Activated naive CD4-positive, alpha-beta T cell treated with anti-CD3 and anti-CD28 coated beads, Interleukin-2, amount 50 U/mL, for 24 hours (primary cell): ENCODE results near the gene SATB2.

Source experiments
- H3K27ac Mint-ChIP-seq: one replicate; pipeline ENCODE4 v1.8.0; 2021; ENCODE audit warnings: mild to moderate bottlenecking, mixed read lengths
- H3K27me3 Mint-ChIP-seq: one replicate; pipeline ENCODE4 v1.8.0; 2021; ENCODE audit warnings: mixed read lengths
- H3K36me3 Mint-ChIP-seq: one replicate; pipeline ENCODE4 v1.8.0; 2021; ENCODE audit warnings: mixed read lengths
- H3K4me1 Mint-ChIP-seq: one replicate; pipeline ENCODE4 v1.8.0; 2021; ENCODE audit warnings: mixed read lengths
- H3K4me3 Mint-ChIP-seq: one replicate; pipeline ENCODE4 v1.8.0; 2021; ENCODE audit warnings: mild to moderate bottlenecking, mixed read lengths
- H3K9me3 Mint-ChIP-seq: one replicate; pipeline ENCODE4 v1.8.0; 2021; ENCODE audit warnings: mixed read lengths

Gene SATB2

DNA sequence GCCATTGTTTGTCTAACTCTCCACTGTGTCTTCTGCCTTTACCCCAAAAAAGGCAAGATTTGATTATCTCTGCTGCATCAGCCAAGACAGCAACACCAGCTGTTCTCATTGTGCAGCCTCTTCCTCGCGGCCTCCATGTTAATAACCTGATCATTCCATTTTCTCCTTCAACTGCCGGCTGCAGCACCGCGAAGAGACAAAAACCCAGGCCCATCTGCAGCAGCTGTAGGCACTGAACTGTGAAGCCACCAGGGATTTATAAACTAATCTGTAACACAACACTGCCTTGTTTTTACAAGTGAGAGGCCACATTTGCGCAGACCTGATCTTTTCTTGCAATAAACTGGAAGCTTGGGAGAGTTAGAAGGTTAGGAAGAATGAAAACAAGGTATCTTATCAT, 147.8 kb downstream of the SATB2 start:
- Mint-ChIP-seq H3K9me3 (no peaks in the 10 kb centered on the region), H3K4me3 (no peak overlapping the region), H3K27me3 (no peaks in the 10 kb centered on the region), H3K36me3 (no peaks in the 10 kb centered on the region), H3K27ac (no peak overlapping the region), H3K4me1 (no peaks in the 10 kb centered on the region)

DNA sequence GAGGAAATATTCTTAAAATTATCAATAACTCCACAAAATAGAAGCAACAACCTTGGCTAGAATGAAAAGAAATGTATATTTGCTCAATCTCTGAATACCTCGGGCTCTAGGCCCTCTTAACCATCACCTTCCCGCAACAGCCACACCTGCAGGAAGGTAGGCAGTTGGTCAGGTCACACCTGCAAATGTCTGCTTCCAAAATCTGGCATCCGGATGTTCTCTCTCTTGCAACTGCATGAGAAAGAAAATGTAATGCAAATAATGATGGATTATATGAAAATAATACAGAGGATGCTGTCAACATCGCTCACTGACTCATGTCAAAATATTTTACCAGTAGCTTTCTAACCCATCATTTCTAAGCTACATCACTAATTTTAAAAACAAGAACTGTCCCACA, 148.3 kb downstream of the SATB2 start:
- Mint-ChIP-seq H3K36me3 (no peaks in the 10 kb centered on the region), H3K4me1 (no peaks in the 10 kb centered on the region), H3K27me3 (no peaks in the 10 kb centered on the region), H3K27ac (no peak overlapping the region), H3K4me3 (no peak overlapping the region), H3K9me3 (no peaks in the 10 kb centered on the region)

DNA sequence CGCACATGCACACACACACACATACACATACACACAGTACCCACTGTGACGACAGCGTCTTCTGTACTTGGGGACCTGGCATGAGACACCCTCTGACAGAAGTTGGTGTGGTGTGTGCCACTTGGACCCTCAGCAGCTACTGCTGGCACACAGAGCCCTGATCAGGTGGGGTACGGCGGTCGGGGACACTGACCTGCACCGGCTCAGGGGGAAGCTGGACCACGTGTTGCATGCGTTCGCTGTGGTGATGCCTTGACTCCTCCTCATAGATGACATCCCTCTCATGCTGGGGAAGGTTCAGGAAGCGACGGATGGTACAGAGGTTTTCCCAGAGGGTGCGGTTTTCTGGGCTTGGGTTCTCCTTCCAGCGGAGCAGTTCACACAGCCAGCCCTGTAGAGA, 149.2 kb downstream of the SATB2 start:
- no peaks in the 10 kb centered on the region for H3K27me3 Mint-ChIP-seq

DNA sequence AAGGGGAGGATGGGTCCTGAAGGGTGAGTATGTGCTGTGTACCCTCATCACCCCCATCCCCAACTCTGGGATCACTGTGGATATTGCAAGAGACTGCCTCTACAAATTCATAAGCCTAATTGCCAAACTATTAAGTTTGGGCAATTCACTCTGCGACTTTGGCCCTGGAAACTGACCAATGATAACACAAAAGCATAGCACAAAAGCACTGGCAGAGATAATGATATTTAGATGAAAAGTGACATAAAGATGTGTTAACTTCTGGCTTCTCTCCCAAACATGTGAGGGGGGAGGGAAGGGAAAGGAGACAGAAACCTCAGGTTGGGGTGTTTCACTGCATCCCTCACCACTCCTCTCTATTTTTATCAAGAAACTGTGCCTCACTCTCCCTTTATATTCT, 150.3 kb downstream of the SATB2 start:
- no peak overlapping the region for H3K27ac Mint-ChIP-seq
- H3K4me3 Mint-ChIP-seq, result no peak overlapping the region
- H3K9me3 Mint-ChIP-seq, result no peaks in the 10 kb centered on the region
- H3K36me3 Mint-ChIP-seq, result no peaks in the 10 kb centered on the region
- H3K27me3 Mint-ChIP-seq, result peaks cover 4% of the 10 kb centered on the region
- H3K4me1 Mint-ChIP-seq, result no peaks in the 10 kb centered on the region

More for the DNA sequence above, 149.2 kb downstream of the SATB2 start:
- no peaks in the 10 kb centered on the region for H3K36me3 Mint-ChIP-seq
- no peaks in the 10 kb centered on the region for H3K4me1 Mint-ChIP-seq
- no peaks in the 10 kb centered on the region for H3K9me3 Mint-ChIP-seq
- H3K27ac Mint-ChIP-seq, result no peak overlapping the region
- no peak overlapping the region for H3K4me3 Mint-ChIP-seq

DNA sequence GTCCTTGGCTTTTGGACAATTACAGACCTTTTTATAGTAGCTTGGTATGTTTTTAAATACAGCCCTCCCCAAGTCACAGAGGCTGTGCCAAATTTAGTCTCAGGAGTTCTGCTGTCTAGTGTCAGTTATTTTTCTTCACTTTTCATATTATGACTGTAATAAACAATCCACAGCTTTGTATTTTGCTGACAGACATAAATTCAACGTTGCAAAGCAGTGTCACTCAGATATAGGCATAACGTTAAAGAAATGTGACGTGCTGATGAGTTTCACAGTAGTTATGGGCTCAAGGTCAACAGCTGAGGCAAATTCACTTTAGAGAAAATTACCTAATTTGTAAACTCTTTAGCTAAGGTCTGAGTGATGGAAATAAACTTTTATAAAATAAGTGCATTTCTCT, 151.6 kb downstream of the SATB2 start:
- peaks cover 4% of the 10 kb centered on the region for H3K27me3 Mint-ChIP-seq
- no peaks in the 10 kb centered on the region for H3K36me3 Mint-ChIP-seq
- no peaks in the 10 kb centered on the region for H3K9me3 Mint-ChIP-seq
- H3K27ac Mint-ChIP-seq, result no peak overlapping the region
- no peaks in the 10 kb centered on the region for H3K4me1 Mint-ChIP-seq
- H3K4me3 Mint-ChIP-seq, result no peak overlapping the region

DNA sequence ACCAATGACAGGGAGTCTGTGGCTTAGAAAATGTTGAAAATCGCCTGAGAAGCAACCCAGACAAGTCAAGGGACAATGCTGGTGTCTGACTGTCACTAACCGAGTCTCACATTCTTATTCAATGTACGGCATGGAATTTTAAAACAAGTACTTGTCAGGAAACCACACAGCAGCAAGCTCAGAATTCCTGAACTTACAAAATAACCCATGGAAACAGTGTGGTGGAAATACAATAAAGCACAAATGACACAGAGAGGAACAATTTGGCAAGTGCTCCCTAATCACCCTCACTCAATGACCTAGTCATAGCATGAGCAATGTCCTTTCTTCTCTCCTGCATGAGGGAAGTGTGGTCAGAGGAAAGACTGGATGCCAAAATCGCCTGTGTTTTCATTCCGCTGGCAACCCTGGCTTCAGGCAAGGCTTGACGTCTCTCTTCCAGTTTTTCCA, 154.0 kb downstream of the SATB2 start:
- no peaks in the 10 kb centered on the region for H3K9me3 Mint-ChIP-seq
- no peaks in the 10 kb centered on the region for H3K36me3 Mint-ChIP-seq
- H3K4me3 Mint-ChIP-seq, result no peak overlapping the region
- H3K27me3 Mint-ChIP-seq, result peaks cover 6% of the 10 kb centered on the region
- no peaks in the 10 kb centered on the region for H3K4me1 Mint-ChIP-seq
- H3K27ac Mint-ChIP-seq, result no peak overlapping the region

DNA sequence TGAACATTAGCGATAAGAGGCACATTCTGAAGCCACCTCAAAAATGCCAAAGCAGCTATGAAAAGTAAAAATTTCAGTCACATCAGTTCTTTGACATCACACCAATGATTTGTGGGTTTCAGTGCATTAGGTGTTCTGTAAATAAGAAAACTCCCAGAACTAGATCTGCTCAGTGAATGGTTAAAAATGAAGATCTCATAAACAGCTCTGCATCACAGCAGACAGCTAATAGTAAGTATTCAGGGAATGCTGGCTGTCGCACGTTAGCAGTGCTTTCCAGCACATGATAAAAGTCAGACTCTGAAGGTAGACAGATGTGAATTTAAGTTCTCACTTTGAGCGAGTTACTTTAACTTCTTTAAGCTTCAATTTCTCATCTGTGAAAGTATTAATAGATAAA, 154.9 kb downstream of the SATB2 start:
- Mint-ChIP-seq H3K4me3 (no peak overlapping the region), H3K27me3 (peaks cover 9% of the 10 kb centered on the region), H3K36me3 (no peaks in the 10 kb centered on the region), H3K27ac (no peak overlapping the region), H3K4me1 (no peaks in the 10 kb centered on the region), H3K9me3 (no peaks in the 10 kb centered on the region)

DNA sequence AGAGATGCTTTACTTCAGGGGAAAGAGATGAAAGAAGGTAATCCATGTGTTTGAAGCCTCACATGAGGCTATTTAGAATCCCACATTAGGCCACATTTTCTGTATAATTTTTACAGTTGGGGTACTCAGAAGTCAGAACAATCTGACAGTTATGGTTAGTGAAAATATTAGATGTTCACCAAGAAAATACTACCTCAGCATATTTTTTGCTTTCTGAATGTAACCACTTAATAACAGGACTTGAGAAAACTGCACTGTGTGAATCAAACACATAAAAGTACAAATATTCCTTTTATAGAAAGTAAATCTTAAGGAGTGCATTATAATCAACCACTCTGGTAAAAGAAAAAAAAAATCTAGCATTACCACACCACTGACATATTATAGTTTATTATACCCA, 169.3 kb downstream of the SATB2 start:
- H3K4me1 Mint-ChIP-seq, result no peaks in the 10 kb centered on the region
- H3K9me3 Mint-ChIP-seq, result peaks cover 5% of the 10 kb centered on the region
- H3K27me3 Mint-ChIP-seq, result peaks cover 6% of the 10 kb centered on the region
- H3K27ac Mint-ChIP-seq, result no peak overlapping the region
- no peaks in the 10 kb centered on the region for H3K36me3 Mint-ChIP-seq
- no peak overlapping the region for H3K4me3 Mint-ChIP-seq

DNA sequence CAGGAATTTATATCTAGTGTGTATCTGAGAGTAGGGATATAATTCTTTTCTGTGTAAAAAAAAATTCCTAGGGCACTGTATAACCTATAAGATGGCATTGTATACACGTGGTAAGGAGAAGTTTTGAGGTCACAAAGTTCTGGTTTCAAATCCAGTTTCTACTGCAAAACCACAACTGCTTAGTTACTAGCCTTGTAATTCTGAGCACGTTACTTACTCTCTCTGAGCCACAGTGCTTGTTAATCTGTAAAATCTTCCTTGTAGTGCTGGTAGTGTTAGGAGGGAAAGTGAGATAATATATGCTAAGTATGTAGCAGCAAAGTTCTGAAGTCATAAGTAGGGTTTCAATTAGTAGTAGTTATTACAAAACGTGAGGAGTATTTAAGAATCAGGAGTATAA, 175.4 kb downstream of the SATB2 start:
- no peaks in the 10 kb centered on the region for H3K27me3 Mint-ChIP-seq
- no peaks in the 10 kb centered on the region for H3K36me3 Mint-ChIP-seq
- no peaks in the 10 kb centered on the region for H3K4me1 Mint-ChIP-seq
- no peak overlapping the region for H3K4me3 Mint-ChIP-seq
- peaks cover 5% of the 10 kb centered on the region for H3K9me3 Mint-ChIP-seq
- H3K27ac Mint-ChIP-seq, result no peak overlapping the region

DNA sequence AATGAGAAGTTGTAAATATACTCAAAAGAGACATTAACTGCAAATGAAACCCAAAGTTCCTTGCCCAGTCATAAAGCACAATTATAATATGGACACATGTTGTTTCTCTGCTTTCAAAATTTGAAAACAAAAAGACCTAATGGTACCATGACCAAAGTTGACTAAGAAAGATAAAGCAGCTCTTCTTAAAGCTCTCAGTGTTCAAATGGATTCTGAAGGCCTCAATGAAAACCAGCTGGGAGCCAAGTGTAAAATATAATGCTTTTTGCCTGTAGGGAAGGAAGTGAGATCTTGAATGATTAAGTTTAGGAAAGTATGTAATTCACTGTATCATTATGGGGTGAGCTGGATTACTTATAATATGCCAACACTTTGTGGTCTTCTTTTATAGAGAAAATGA, 178.6 kb downstream of the SATB2 start:
- Mint-ChIP-seq H3K4me1 (no peaks in the 10 kb centered on the region), H3K36me3 (no peaks in the 10 kb centered on the region), H3K27ac (no peak overlapping the region), H3K27me3 (peaks cover 4% of the 10 kb centered on the region), H3K4me3 (no peak overlapping the region), H3K9me3 (peaks cover 5% of the 10 kb centered on the region)

DNA sequence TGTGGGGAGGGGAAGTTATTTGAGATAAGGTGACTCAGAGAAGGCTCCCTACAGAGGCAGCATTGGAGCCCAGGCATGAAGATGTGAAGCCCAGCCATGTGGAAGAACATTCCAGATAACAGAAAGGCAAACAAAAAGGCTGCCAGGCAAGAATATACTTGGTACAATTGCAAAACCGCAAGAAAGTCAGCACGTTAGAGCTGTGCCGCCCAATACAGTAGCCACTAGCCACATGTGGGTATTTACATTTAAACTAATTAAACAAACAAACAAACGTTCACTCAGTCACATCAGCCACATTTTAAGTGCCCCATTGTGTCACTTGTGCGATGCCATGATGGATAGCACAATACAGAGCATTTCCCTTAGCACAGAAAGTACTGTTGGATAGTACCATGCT, 179.6 kb downstream of the SATB2 start:
- Mint-ChIP-seq H3K36me3 (no peaks in the 10 kb centered on the region), H3K4me3 (no peak overlapping the region), H3K4me1 (no peaks in the 10 kb centered on the region), H3K9me3 (no peaks in the 10 kb centered on the region), H3K27me3 (peaks cover 4% of the 10 kb centered on the region), H3K27ac (no peak overlapping the region)

DNA sequence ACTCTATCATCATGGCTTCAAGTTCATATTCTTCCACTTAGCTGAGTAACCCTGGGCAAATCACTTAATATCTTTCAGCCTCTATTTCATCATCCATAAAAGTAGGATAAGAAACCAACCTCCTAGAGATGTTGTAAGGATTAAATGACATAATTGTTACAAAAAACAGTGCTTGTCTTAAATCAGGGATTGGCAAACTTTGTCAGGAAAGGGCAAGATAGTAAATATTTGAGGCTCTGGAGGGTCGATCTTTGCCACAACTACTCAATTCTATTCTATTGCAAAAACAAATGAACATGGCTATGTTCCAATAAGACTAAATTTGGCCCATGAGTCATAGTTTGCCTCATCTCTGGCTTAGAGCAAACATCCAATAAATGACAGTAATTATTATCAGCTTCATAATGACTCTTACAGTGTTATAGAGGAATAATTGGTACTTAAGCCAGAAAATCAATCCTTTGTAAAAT, 184.7 kb downstream of the SATB2 start:
- H3K27ac Mint-ChIP-seq, result no peak overlapping the region
- no peaks in the 10 kb centered on the region for H3K4me1 Mint-ChIP-seq
- peaks cover 4% of the 10 kb centered on the region for H3K27me3 Mint-ChIP-seq
- no peaks in the 10 kb centered on the region for H3K9me3 Mint-ChIP-seq
- no peaks in the 10 kb centered on the region for H3K36me3 Mint-ChIP-seq
- no peak overlapping the region for H3K4me3 Mint-ChIP-seq

DNA sequence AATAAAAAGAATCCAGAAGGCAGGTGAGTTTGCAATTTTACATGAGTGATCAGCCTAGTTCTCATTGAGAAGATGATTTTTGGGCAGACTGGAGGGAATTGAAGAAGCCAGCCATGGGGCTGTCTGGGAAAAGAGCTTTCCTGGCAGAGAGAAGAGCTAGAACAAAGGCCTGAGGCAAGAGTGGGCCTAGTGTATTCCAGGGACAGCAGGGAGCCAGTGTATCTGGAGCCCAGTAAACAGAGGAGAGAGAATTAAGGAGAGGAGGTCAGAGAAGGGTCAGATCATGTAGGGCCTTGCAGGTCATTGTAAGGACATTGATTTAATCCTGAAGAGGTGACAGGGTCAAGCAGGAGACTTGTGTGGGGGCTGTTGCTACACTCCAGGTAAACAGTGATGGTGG, 195.8 kb downstream of the SATB2 start:
- H3K4me1 Mint-ChIP-seq, result no peaks in the 10 kb centered on the region
- H3K27ac Mint-ChIP-seq, result no peak overlapping the region
- no peak overlapping the region for H3K4me3 Mint-ChIP-seq
- H3K27me3 Mint-ChIP-seq, result peaks cover 2% of the 10 kb centered on the region
- no peaks in the 10 kb centered on the region for H3K36me3 Mint-ChIP-seq
- peaks cover 24% of the 10 kb centered on the region for H3K9me3 Mint-ChIP-seq

DNA sequence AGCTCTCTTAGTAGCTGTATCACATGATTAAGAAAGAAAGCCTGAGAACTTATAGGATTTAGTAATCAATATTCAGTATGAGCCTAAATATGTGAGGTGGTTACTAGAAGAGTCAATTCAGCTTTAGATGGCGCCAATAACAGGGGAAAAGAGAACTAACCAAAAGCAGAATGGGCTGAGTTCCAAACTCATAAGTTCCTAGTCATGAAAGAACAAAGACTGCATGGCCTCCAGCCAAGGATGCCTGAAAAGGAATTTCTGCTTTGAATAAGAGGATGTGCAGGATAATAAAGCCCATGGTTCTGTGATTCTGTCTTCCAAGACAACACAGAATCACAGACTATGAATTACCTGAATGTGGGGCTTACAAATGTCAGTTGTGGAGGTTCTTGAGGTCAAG, 196.5 kb downstream of the SATB2 start:
- H3K4me3 Mint-ChIP-seq, result no peak overlapping the region
- peaks cover 2% of the 10 kb centered on the region for H3K27me3 Mint-ChIP-seq
- H3K27ac Mint-ChIP-seq, result no peak overlapping the region
- no peaks in the 10 kb centered on the region for H3K4me1 Mint-ChIP-seq
- H3K36me3 Mint-ChIP-seq, result no peaks in the 10 kb centered on the region
- peaks cover 24% of the 10 kb centered on the region for H3K9me3 Mint-ChIP-seq

DNA sequence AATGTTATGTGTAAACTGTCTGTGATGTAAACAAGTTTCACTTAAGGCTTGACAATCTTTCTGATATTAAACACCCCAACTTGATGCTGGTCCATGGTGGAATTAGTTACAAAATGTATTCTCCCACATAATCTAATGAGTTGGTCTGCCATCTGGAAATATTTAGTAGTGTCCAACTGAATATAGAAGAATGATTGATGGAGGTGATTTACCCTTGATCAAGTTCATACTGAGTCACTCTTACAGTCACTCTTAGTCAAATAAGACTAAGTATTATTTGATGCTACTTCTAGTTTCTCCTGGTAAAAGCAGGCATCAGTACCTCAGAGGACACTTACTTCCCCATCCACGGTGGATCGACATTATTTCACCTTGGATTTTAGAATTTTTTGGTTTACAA, 198.1 kb downstream of the SATB2 start:
- Mint-ChIP-seq H3K9me3 (peaks cover 18% of the 10 kb centered on the region), H3K27me3 (peaks cover 2% of the 10 kb centered on the region), H3K4me3 (no peak overlapping the region)

DNA sequence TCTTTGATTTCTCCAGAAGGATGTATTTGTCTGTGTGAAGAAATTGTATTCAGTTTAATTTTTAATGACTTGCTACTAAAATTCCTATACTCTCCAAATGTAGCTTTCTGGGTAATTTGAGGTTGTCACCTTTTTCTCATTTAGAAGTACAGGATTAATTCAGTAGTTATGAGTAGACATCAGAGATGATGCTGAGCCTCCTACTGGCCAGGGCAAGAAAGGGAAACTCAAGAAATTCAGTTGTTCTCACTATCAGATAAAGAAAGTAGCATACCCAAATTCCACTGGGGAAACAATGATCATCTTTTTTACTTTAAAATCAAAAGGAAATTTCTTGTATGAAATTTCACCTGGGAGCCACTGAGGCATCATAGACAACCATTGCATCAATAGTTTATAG, 199.4 kb downstream of the SATB2 start:
- Mint-ChIP-seq H3K4me1 (no peaks in the 10 kb centered on the region), H3K27ac (no peak overlapping the region), H3K9me3 (peaks cover 12% of the 10 kb centered on the region), H3K4me3 (no peak overlapping the region), H3K27me3 (peaks cover 2% of the 10 kb centered on the region), H3K36me3 (no peaks in the 10 kb centered on the region)

More for the DNA sequence above, 198.1 kb downstream of the SATB2 start:
- Mint-ChIP-seq H3K27ac (no peak overlapping the region), H3K4me1 (no peaks in the 10 kb centered on the region), H3K36me3 (no peaks in the 10 kb centered on the region)
